Measurements from ENCODE around the gene WNT3A. TPM values are rescaled to one million over a fixed set of nuclear protein-coding genes. Genes with fewer than 3 reads are reported as not detected.
"Not testable (repeated sequence)": the region's sequence is repeated elsewhere in the genome, so short reads cannot be mapped to it uniquely, and the experiment has no call there.

WNT3A gene
- total and polyA plus RNA-seq, 12 donors: not detected

GRCh38 chr1:227975583-227976283 lies 31.1 kb upstream of the WNT3A start:
- H3K4me3 ChIP-seq; H3K36me3 ChIP-seq; H3K9me3 ChIP-seq; DNase-seq; H3K4me1 ChIP-seq; ATAC-seq; H3K27me3 ChIP-seq; H3K27ac ChIP-seq; intact Hi-C loops (cut with DNase I): not testable (repeated sequence)
- WGBS, 2 donors: 87 to 89% methylated on average over 17 to 18 of the region's 21 CpGs

GRCh38 chr1:227987181-227987580 lies 19.6 kb upstream of the WNT3A start:
- peaks cover 0 to 29% (median 8%) of the 10 kb centered on the region in 7 donors for H3K27me3 ChIP-seq
- no peak for TF ChIP-seq CTCF (IDR thresholded peaks at IDR 0.05)
- intact Hi-C loops (cut with DNase I): no loop called here
- no peaks in the 10 kb centered on the region for H3K36me3 ChIP-seq
- H3K4me3 ChIP-seq: no peak overlapping the region
- peaks cover 0 to 23% (median 8%) of the 10 kb centered on the region in 11 donors for H3K9me3 ChIP-seq
- H3K27ac ChIP-seq: no peak overlapping the region
- H3K4me1 ChIP-seq: no peaks in the 10 kb centered on the region
- 92% methylated on average over 2 of the region's 2 CpGs for WGBS, 2 donors
- no peak for DNase-seq
- no peak for ATAC-seq

- no peak for DNase-seq
- Histone ChIP-seq H3K4me1 (no peaks in the 10 kb centered on the region), H3K36me3 (no peaks in the 10 kb centered on the region), H3K9me3 (peaks cover 0 to 50% (median 22%) of the 10 kb centered on the region in 11 donors), H3K27ac (no peak overlapping the region), H3K27me3 (peaks cover 0 to 6% (median 2%) of the 10 kb centered on the region in 7 donors), H3K4me3 (no peak overlapping the region)
- ATAC-seq: no peak
- no peak for TF ChIP-seq CTCF (IDR thresholded peaks at IDR 0.05)
- intact Hi-C loops (cut with DNase I): no loop called here
- WGBS, 2 donors: 58 to 62% methylated on average over 7 of the region's 7 CpGs
These were observed 12.0 kb upstream of the WNT3A start for GRCh38 chr1:227994632-227995300.

- H3K4me3 ChIP-seq: no peak overlapping the region
- whole genome bisulfite sequencing, 2 donors: 7 to 22% methylated on average over 1 of the region's 1 CpG
- ATAC-seq: no peak
- no peak for DNase-seq
- no peak overlapping the region for H3K27ac ChIP-seq
- H3K4me1 ChIP-seq: no peaks in the 10 kb centered on the region
- TF ChIP-seq CTCF (IDR thresholded peaks at IDR 0.05): no peak
- peaks cover 0 to 20% (median 2%) of the 10 kb centered on the region in 7 donors for H3K27me3 ChIP-seq
- H3K9me3 ChIP-seq: peaks cover 0 to 44% (median 20%) of the 10 kb centered on the region in 11 donors
- no peaks in the 10 kb centered on the region for H3K36me3 ChIP-seq
- intact Hi-C loops (cut with DNase I): no loop called here
These were observed 10.4 kb upstream of the WNT3A start for GRCh38 chr1:227996187-227996950.
